Neuronal stem cell (in vitro differentiated cells): ENCODE measurements around the gene DEDD.
A peak's percentile ranks its signal among the peaks of the same experiment; 100 is the strongest.

Source experiments
- DNase-seq: peaks from one replicate; pipeline ENCODE4 v3.0.0-alpha.2; 2013; ENCODE audit warnings: low spot score
- H2AFZ ChIP-seq: one replicate; pipeline ENCODE4 v1.6.1; 2013; ENCODE audit warnings: mild to moderate bottlenecking, low read length, inconsistent platforms
- H2AK5ac ChIP-seq: 2 replicates; pipeline ENCODE4 v1.6.1; 2013; ENCODE audit warnings: low read depth, mild to moderate bottlenecking, inconsistent platforms, low read length, moderate library complexity, mixed read lengths
- H2BK120ac ChIP-seq: 2 replicates; pipeline ENCODE4 v1.6.1; 2013; ENCODE audit warnings: low read depth, mild to moderate bottlenecking, inconsistent platforms, low read length, moderate library complexity, mixed read lengths
- H2BK12ac ChIP-seq: one replicate; pipeline ENCODE4 v1.6.1; 2013; ENCODE audit warnings: low read length, inconsistent platforms
- H2BK15ac ChIP-seq: 2 replicates; pipeline ENCODE4 v1.6.1; 2013; ENCODE audit warnings: mild to moderate bottlenecking, low read length, inconsistent platforms, mixed read lengths
- H2BK5ac ChIP-seq: one replicate; pipeline ENCODE4 v1.6.1; 2013; ENCODE audit warnings: inconsistent platforms, mild to moderate bottlenecking, low read length, moderate library complexity
- H3K14ac ChIP-seq: one replicate; pipeline ENCODE4 v1.6.1; 2013; ENCODE audit warnings: low read length, inconsistent platforms
- H3K18ac ChIP-seq: 2 replicates; pipeline ENCODE4 v1.6.1; 2013; ENCODE audit warnings: low read length, inconsistent platforms
- H3K23ac ChIP-seq: 2 replicates; pipeline ENCODE4 v1.6.1; 2013; ENCODE audit warnings: low read depth, mild to moderate bottlenecking, mixed read lengths, low read length, inconsistent platforms; ENCODE audit not compliant: poor library complexity
- H3K27ac ChIP-seq: replicated peaks from 3 replicates; pipeline ENCODE4 v1.5.1; 2013; ENCODE audit warnings: low read length, inconsistent platforms
- H3K27me3 ChIP-seq, 3 experiments: 2 replicates each; pipeline ENCODE4 v1.6.1; 2013; ENCODE audit warnings: low read length in 3 of 3, mild to moderate bottlenecking in 2 of 3, inconsistent platforms in 1 of 3, low read depth in 1 of 3, mixed read lengths in 1 of 3, moderate library complexity in 1 of 3; ENCODE audit not compliant: control insufficient read depth in 3 of 3, insufficient read depth in 3 of 3
- H3K36me3 ChIP-seq, 2 donors: replicated peaks in 1 of 2; 2 replicates each; pipeline ENCODE4 v1.6.1; 2013; ENCODE audit warnings: low read length in 2 of 2; ENCODE audit not compliant: control insufficient read depth in 2 of 2, insufficient read depth in 2 of 2
- H3K4ac ChIP-seq: 2 replicates; pipeline ENCODE4 v1.6.1; 2013; ENCODE audit warnings: inconsistent platforms, mild to moderate bottlenecking, low read length, moderate library complexity
- H3K4me1 ChIP-seq, 2 donors: 1 replicate in 1 of 2; 2 replicates in 1 of 2; pipeline ENCODE4 v1.6.1; 2013; ENCODE audit warnings: low read length in 2 of 2, low read depth in 1 of 2; ENCODE audit not compliant: control insufficient read depth in 2 of 2, insufficient read depth in 1 of 2
- H3K4me2 ChIP-seq: one replicate; pipeline ENCODE4 v1.6.1; 2013; ENCODE audit warnings: mild to moderate bottlenecking, low read length, inconsistent platforms; ENCODE audit not compliant: insufficient read depth, poor library complexity, severe bottlenecking
- H3K4me3 ChIP-seq, 2 donors: 2 replicates each; pipeline ENCODE4 v1.5.1; 2013; ENCODE audit warnings: low read length in 2 of 2, mild to moderate bottlenecking in 2 of 2, inconsistent platforms in 1 of 2, moderate library complexity in 1 of 2
- H3K79me1 ChIP-seq: one replicate; pipeline ENCODE4 v1.6.1; 2013; ENCODE audit warnings: low read depth, mild to moderate bottlenecking, inconsistent platforms, low read length, moderate library complexity
- H3K9ac ChIP-seq: one replicate; pipeline ENCODE4 v1.6.1; 2013; ENCODE audit warnings: mild to moderate bottlenecking, low read depth, low read length, inconsistent platforms; ENCODE audit not compliant: poor library complexity
- H3K9me3 ChIP-seq, 2 donors: replicated peaks in 1 of 2; 2 replicates each; pipeline versions ENCODE3 to v1.6.1; 2013; ENCODE audit warnings: low read length in 2 of 2, mild to moderate bottlenecking in 2 of 2, inconsistent platforms in 1 of 2, low read depth in 1 of 2, mixed read lengths in 1 of 2, moderate library complexity in 1 of 2; ENCODE audit not compliant: control insufficient read depth in 2 of 2, insufficient read depth in 1 of 2
- H4K8ac ChIP-seq: one replicate; pipeline ENCODE4 v1.6.1; 2013; ENCODE audit warnings: low read depth, mild to moderate bottlenecking, inconsistent platforms, low read length, moderate library complexity
- H4K91ac ChIP-seq: one replicate; pipeline ENCODE4 v1.6.1; 2013; ENCODE audit warnings: low read length, low read depth, mild to moderate bottlenecking, inconsistent platforms; ENCODE audit not compliant: poor library complexity
- WGBS, 2 donors: extraction: QIAGEN DNeasy Blood & Tissue Kit; methylation state at CpG; one replicate each; pipeline ENCODE4 v1.1.7; 2013; ENCODE audit warnings: missing lambda C conversion rate in 2 of 2, mixed read lengths in 1 of 2; ENCODE audit not compliant: insufficient read length in 2 of 2, insufficient replicate concordance in 1 of 2; ENCODE audit errors: extremely low coverage in 2 of 2; 5-methylcytosine and 5-hydroxymethylcytosine counted together

Gene DEDD

GRCh38 chr1:161133220-161133740 lies 813 bp upstream of the DEDD start:
- H4K8ac ChIP-seq = no peak overlapping the region
- peak overlapping the region; percentile 91 for H3K18ac ChIP-seq
- H2AK5ac ChIP-seq = no peak overlapping the region
- no peak overlapping the region for H2BK120ac ChIP-seq
- peaks cover 3% of the 10 kb centered on the region for H3K79me1 ChIP-seq
- no peaks in the 10 kb centered on the region for H3K27me3 ChIP-seq
- H3K14ac ChIP-seq = no peak overlapping the region
- H2BK5ac ChIP-seq = peak overlapping the region; percentile 16
- peaks cover 7 to 23% of the 10 kb centered on the region in 2 donors for H3K36me3 ChIP-seq
- WGBS, 2 donors = no CpG with 5 or more reads among the region's 11 CpGs
- H3K9me3 ChIP-seq = no peaks in the 10 kb centered on the region
- no peak overlapping the region for H2BK15ac ChIP-seq
- no peak for DNase-seq
- H2BK12ac ChIP-seq = no peak overlapping the region
- no peak overlapping the region for H4K91ac ChIP-seq
- H3K4me2 ChIP-seq = peak overlapping the region; percentile 60
- H3K4me1 ChIP-seq = peaks cover 3 to 15% of the 10 kb centered on the region in 2 donors
- peak overlapping the region; percentile 88 for H3K27ac ChIP-seq
- no peak overlapping the region for H3K9ac ChIP-seq
- H2AFZ ChIP-seq = peak overlapping the region; percentile 78
- H3K4ac ChIP-seq = no peak overlapping the region
- peak overlapping the region; percentile 74 to 94 for H3K4me3 ChIP-seq
- no peak overlapping the region for H3K23ac ChIP-seq

GRCh38 chr1:161131523-161132409 lies 701 bp downstream of the DEDD start:
- Histone ChIP-seq H3K18ac (peak overlapping the region; percentile 93), H3K4ac (no peak overlapping the region), H3K4me2 (peak overlapping the region; percentile 83), H2BK5ac (peak overlapping the region; percentile 84), H3K36me3 (peaks cover 14 to 39% of the 10 kb centered on the region in 2 donors), H3K27me3 (no peaks in the 10 kb centered on the region), H2BK120ac (no peak overlapping the region), H4K91ac (no peak overlapping the region), H2AFZ (peak overlapping the region; percentile 78), H3K9ac (peak overlapping the region; percentile 94), H3K9me3 (no peaks in the 10 kb centered on the region), H4K8ac (no peak overlapping the region), H3K27ac (peak overlapping the region; percentile 88), H3K14ac (peak overlapping the region; percentile 72), H3K4me3 (peak overlapping the region; percentile 74 to 94), H3K79me1 (peaks cover 5% of the 10 kb centered on the region), H2BK15ac (no peak overlapping the region), H3K4me1 (peaks cover 3 to 15% of the 10 kb centered on the region in 2 donors), H3K23ac (peak overlapping the region; percentile 94), H2BK12ac (no peak overlapping the region), H2AK5ac (peak overlapping the region; percentile 82)
- DNase-seq = no peak
- WGBS, 2 donors = no CpG with 5 or more reads among the region's 22 CpGs

DNA sequence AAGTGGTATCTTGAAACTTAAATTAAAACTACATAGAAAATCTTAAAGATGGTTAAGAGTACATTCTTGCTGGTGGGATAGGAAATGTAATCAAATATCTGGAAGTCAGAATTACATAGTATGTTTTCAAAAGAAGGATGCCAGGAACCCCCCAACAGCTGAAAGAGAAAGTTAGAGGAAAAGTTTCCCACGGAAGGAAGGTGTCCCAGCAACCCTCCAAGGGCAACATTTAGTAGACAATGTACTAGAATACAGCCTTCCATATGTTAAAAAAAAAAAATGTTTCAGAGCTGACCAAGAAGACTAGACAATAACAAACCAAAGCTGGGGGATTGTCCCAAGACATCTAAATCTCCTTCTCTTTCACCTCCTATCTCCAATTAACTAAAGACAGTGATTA lies 2.2 kb downstream of the DEDD start:
- Histone ChIP-seq H3K27me3 (no peaks in the 10 kb centered on the region), H2AFZ (no peak overlapping the region), H3K18ac (no peak overlapping the region), H3K4me3 (no peak overlapping the region), H3K79me1 (peaks cover 5% of the 10 kb centered on the region), H4K91ac (no peak overlapping the region), H3K36me3 (peaks cover 19 to 50% of the 10 kb centered on the region in 2 donors), H3K4me2 (no peak overlapping the region), H2BK5ac (no peak overlapping the region), H2BK15ac (no peak overlapping the region), H3K4ac (no peak overlapping the region), H4K8ac (no peak overlapping the region), H3K27ac (no peak overlapping the region), H2BK120ac (no peak overlapping the region), H3K14ac (no peak overlapping the region), H3K23ac (no peak overlapping the region), H2AK5ac (no peak overlapping the region), H2BK12ac (no peak overlapping the region), H3K4me1 (peaks cover 3 to 15% of the 10 kb centered on the region in 2 donors), H3K9ac (no peak overlapping the region), H3K9me3 (no peaks in the 10 kb centered on the region)
- no peak for DNase-seq
- no CpG with 5 or more reads among the region's 1 CpG for WGBS, 2 donors
